ENCODE results near the gene GAPDHS. TPM values are rescaled to one million over a fixed set of nuclear protein-coding genes. Genes with fewer than 3 reads are reported as not detected.

The GAPDHS gene
- total RNA-seq, 4 donors from 2014 or later, result not detected

DNA sequence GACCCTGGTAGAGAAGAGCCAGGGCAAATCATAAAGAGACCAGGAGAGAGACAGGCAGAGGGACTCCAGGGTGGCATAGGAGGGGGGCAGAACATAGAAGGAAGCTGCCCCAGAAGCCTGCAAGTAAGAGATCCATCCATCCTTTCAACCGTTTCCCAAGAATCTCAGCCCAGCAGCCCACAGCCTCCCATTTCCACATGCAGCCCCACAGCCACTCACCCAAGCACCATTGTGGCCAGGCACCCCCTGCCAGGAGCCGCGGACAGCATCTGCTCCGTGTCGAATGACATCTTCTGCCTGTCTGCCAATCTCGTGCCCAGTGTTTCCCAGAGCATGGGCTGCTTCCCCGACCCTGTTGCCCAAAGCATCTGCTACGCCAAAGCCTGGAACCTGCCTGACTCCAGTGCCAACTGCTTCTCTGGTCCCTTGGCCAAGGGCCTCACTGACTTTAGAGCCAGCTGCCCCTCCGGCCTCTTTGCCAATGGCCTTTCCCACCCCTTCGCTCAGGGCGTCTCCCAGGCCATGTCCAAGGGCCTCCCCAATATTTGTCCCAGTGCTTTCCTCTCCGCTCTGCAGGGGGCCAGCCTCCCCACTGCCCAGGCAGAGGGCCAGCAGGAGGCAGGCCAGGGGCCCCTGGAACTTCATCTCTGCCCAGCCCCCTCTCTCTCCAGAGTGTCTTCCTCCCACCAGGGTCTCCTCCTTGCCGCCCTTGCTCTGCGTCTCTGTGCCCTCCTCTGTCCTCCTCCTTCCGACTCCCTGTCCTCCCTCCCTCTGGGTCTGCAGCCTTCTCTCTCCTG, 20.2 kb upstream of the GAPDHS start:
- H3K27me3 ChIP-seq, result peaks cover 0 to 64% (median 14%) of the 10 kb centered on the region in 4 donors
- no peak overlapping the region for H3K4me3 ChIP-seq
- H3K4me1 ChIP-seq, result peaks cover 0 to 22% (median 14%) of the 10 kb centered on the region in 4 donors
- intact Hi-C loops (cut with DNase I), result no loop called here
- DNase-seq (ENCODE audit: extremely low spot score), result no peak
- H3K9me3 ChIP-seq, result no peaks in the 10 kb centered on the region
- H3K36me3 ChIP-seq, result no peaks in the 10 kb centered on the region
- TF ChIP-seq, protein P1, sequence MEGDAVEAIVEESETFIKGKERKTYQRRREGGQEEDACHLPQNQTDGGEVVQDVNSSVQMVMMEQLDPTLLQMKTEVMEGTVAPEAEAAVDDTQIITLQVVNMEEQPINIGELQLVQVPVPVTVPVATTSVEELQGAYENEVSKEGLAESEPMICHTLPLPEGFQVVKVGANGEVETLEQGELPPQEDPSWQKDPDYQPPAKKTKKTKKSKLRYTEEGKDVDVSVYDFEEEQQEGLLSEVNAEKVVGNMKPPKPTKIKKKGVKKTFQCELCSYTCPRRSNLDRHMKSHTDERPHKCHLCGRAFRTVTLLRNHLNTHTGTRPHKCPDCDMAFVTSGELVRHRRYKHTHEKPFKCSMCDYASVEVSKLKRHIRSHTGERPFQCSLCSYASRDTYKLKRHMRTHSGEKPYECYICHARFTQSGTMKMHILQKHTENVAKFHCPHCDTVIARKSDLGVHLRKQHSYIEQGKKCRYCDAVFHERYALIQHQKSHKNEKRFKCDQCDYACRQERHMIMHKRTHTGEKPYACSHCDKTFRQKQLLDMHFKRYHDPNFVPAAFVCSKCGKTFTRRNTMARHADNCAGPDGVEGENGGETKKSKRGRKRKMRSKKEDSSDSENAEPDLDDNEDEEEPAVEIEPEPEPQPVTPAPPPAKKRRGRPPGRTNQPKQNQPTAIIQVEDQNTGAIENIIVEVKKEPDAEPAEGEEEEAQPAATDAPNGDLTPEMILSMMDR (IDR thresholded peaks at IDR 0.05), result no peak
- no peak for TF ChIP-seq POLR2AphosphoS5 (IDR thresholded peaks at IDR 0.05)
- TF ChIP-seq POLR2A (IDR thresholded peaks at IDR 0.05; ENCODE audit: low read depth), result no peak
- TF ChIP-seq EP300 (IDR thresholded peaks at IDR 0.05), result no peak
- 66% methylated on average over 6 of the region's 15 CpGs for WGBS
- H3K27ac ChIP-seq (replicated peaks in 1 of 4), result no peak overlapping the region

GRCh38 chr19:35513628-35514281, 19.5 kb upstream of the GAPDHS start, which contains the start of gene DMKN:
DMKN (minus strand) TSS chr19:35513649; CDS start chr19:35513475, 174 bp downstream.
- 24% methylated on average over 11 of the region's 15 CpGs for WGBS
- Histone ChIP-seq H3K4me1 (peaks cover 0 to 22% (median 14%) of the 10 kb centered on the region in 4 donors), H3K27me3 (peaks cover 0 to 59% (median 14%) of the 10 kb centered on the region in 4 donors), H3K9me3 (no peaks in the 10 kb centered on the region), H3K36me3 (no peaks in the 10 kb centered on the region), H3K27ac (replicated peaks in 1 of 4) (no peak within 1 kb of the TSS), H3K4me3 (no peak within 1 kb of the TSS)
- intact Hi-C loops (cut with DNase I), result no loop called here
- TF ChIP-seq, protein P1 (IDR thresholded peaks at IDR 0.05), result no peak
- TF ChIP-seq EP300 (IDR thresholded peaks at IDR 0.05), result no peak
- no peak for DNase-seq (ENCODE audit: extremely low spot score)

- H3K36me3 ChIP-seq, result no peaks in the 10 kb centered on the region
- intact Hi-C loops (cut with DNase I), result no loop called here
- 26% methylated on average over 16 of the region's 20 CpGs for WGBS
- no peak overlapping the region for H3K27ac ChIP-seq (replicated peaks in 1 of 4)
- TF ChIP-seq POLR2A (IDR thresholded peaks at IDR 0.05; ENCODE audit: low read depth), result no peak
- no peak for TF ChIP-seq EP300 (IDR thresholded peaks at IDR 0.05)
- TF ChIP-seq, protein P1 (IDR thresholded peaks at IDR 0.05), result no peak
- no peak for TF ChIP-seq POLR2AphosphoS5 (IDR thresholded peaks at IDR 0.05)
- H3K27me3 ChIP-seq, result peaks cover 0 to 53% (median 14%) of the 10 kb centered on the region in 4 donors
- peaks cover 0 to 19% (median 13%) of the 10 kb centered on the region in 4 donors for H3K4me1 ChIP-seq
- H3K9me3 ChIP-seq, result no peaks in the 10 kb centered on the region
- DNase-seq (ENCODE audit: extremely low spot score), result no peak
- no peak overlapping the region for H3K4me3 ChIP-seq
Observed at GRCh38 chr19:35514282-35514809, 18.9 kb upstream of the GAPDHS start.

GRCh38 chr19:35516310-35516709, 16.9 kb upstream of the GAPDHS start:
- H3K4me3 ChIP-seq, result no peak overlapping the region
- peaks cover 0 to 4% (median 0%) of the 10 kb centered on the region in 4 donors for H3K4me1 ChIP-seq
- no peak overlapping the region for H3K27ac ChIP-seq (replicated peaks in 1 of 4)
- DNase-seq (ENCODE audit: extremely low spot score), result no peak
- intact Hi-C loops (cut with DNase I), result no loop called here
- TF ChIP-seq, protein P1 (IDR thresholded peaks at IDR 0.05), result no peak
- TF ChIP-seq POLR2A (IDR thresholded peaks at IDR 0.05; ENCODE audit: low read depth) (no peak), POLR2AphosphoS5 (IDR thresholded peaks at IDR 0.05) (no peak), EP300 (IDR thresholded peaks at IDR 0.05) (no peak)
- no peaks in the 10 kb centered on the region for H3K36me3 ChIP-seq
- 77% methylated on average over 3 of the region's 3 CpGs for WGBS
- peaks cover 0 to 38% (median 4%) of the 10 kb centered on the region in 4 donors for H3K27me3 ChIP-seq
- H3K9me3 ChIP-seq, result no peaks in the 10 kb centered on the region

All from esophagus muscularis mucosa (tissue), 4 donors.